Stimulated activated naive CD8-positive, alpha-beta T cell treated with anti-CD3 and anti-CD28 coated beads, Interleukin-15, Interleukin-2, amounts not matched to agents 100 ng/mL and 50 ng/mL, for 24 hours (primary cell): ENCODE measurements around the gene ALK.

Experiments
- H3K27ac Mint-ChIP-seq: one replicate; pipeline ENCODE4 v1.8.0; 2021; ENCODE audit warnings: mild to moderate bottlenecking, mixed read lengths
- H3K27me3 Mint-ChIP-seq: one replicate; pipeline ENCODE4 v1.8.0; 2021; ENCODE audit warnings: mixed read lengths
- H3K36me3 Mint-ChIP-seq: one replicate; pipeline ENCODE4 v1.8.0; 2021; ENCODE audit warnings: low read depth, mixed read lengths
- H3K4me1 Mint-ChIP-seq: one replicate; pipeline ENCODE4 v1.8.0; 2021; ENCODE audit warnings: low read depth, mixed read lengths
- H3K4me3 Mint-ChIP-seq: one replicate; pipeline ENCODE4 v1.8.0; 2021; ENCODE audit warnings: mild to moderate bottlenecking, mixed read lengths
- H3K9me3 Mint-ChIP-seq: one replicate; pipeline ENCODE4 v1.8.0; 2021; ENCODE audit warnings: mixed read lengths

The ALK gene

GRCh38 chr2:29691391-29691950 lies 229.9 kb downstream of the ALK start:
- no peak overlapping the region for H3K4me3 Mint-ChIP-seq
- no peak overlapping the region for H3K27ac Mint-ChIP-seq
- no peaks in the 10 kb centered on the region for H3K36me3 Mint-ChIP-seq
- H3K9me3 Mint-ChIP-seq = no peaks in the 10 kb centered on the region
- H3K27me3 Mint-ChIP-seq = peaks cover 2% of the 10 kb centered on the region
- H3K4me1 Mint-ChIP-seq = no peaks in the 10 kb centered on the region

- H3K9me3 Mint-ChIP-seq = no peaks in the 10 kb centered on the region
- no peaks in the 10 kb centered on the region for H3K36me3 Mint-ChIP-seq
- no peak overlapping the region for H3K4me3 Mint-ChIP-seq
- H3K27ac Mint-ChIP-seq = no peak overlapping the region
- peaks cover 7% of the 10 kb centered on the region for H3K27me3 Mint-ChIP-seq
- no peaks in the 10 kb centered on the region for H3K4me1 Mint-ChIP-seq
These were observed 231.7 kb downstream of the ALK start for GRCh38 chr2:29689666-29690065.

DNA sequence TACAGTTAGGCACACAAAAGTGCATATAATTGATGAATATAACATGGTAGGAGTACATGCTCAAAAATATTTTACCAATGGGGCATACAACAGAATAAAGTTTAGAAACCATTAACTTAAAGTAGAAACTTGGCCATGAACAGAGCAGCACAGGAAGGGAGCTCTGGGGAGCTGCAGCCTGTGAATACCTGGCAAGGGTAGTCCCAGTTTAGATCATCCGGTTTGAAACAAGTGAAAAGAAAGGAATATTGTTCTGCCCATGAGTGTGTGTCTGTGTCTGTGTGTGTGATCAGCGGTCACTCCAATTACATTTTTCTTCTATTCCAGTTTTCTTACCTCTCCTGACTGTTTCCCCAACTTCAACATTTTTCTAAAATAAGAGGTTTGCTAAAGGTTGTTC lies 233.0 kb downstream of the ALK start:
- no peak overlapping the region for H3K4me3 Mint-ChIP-seq
- H3K4me1 Mint-ChIP-seq = no peaks in the 10 kb centered on the region
- H3K27me3 Mint-ChIP-seq = peaks cover 7% of the 10 kb centered on the region
- H3K36me3 Mint-ChIP-seq = no peaks in the 10 kb centered on the region
- no peak overlapping the region for H3K27ac Mint-ChIP-seq
- H3K9me3 Mint-ChIP-seq = no peaks in the 10 kb centered on the region

- Mint-ChIP-seq H3K4me1 (no peaks in the 10 kb centered on the region), H3K27me3 (peaks cover 10% of the 10 kb centered on the region), H3K27ac (no peak overlapping the region), H3K9me3 (no peaks in the 10 kb centered on the region), H3K4me3 (no peak overlapping the region), H3K36me3 (no peaks in the 10 kb centered on the region)
These were observed 234.3 kb downstream of the ALK start for GRCh38 chr2:29687121-29687520.

- no peaks in the 10 kb centered on the region for H3K4me1 Mint-ChIP-seq
- H3K9me3 Mint-ChIP-seq = peaks cover 7% of the 10 kb centered on the region
- no peaks in the 10 kb centered on the region for H3K36me3 Mint-ChIP-seq
- no peak overlapping the region for H3K4me3 Mint-ChIP-seq
- H3K27me3 Mint-ChIP-seq = peaks cover 24% of the 10 kb centered on the region
- no peak overlapping the region for H3K27ac Mint-ChIP-seq
These were observed 244.4 kb downstream of the ALK start for GRCh38 chr2:29676886-29677453.

DNA sequence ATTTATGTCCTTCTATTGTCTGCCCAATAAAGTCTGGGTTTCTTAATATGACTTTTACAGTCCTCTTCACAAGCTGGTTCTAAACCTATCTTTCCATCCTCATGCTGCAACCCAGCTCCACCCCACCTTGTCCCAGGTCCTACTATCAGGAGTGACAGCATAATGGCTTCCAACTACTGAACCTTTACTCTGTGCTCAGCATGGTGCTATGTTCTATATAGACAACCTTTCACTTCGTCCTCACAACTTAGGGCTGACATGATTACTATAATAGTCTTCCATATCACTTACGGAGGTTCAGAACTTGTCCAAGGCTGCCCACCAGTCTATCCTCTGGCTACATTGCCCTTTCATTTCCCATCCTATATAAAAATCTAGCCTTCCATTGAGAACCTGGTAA lies 256.8 kb downstream of the ALK start:
- Mint-ChIP-seq H3K4me3 (no peak overlapping the region), H3K4me1 (no peaks in the 10 kb centered on the region), H3K9me3 (peaks cover 8% of the 10 kb centered on the region), H3K27me3 (peaks cover 6% of the 10 kb centered on the region), H3K27ac (no peak overlapping the region), H3K36me3 (no peaks in the 10 kb centered on the region)

DNA sequence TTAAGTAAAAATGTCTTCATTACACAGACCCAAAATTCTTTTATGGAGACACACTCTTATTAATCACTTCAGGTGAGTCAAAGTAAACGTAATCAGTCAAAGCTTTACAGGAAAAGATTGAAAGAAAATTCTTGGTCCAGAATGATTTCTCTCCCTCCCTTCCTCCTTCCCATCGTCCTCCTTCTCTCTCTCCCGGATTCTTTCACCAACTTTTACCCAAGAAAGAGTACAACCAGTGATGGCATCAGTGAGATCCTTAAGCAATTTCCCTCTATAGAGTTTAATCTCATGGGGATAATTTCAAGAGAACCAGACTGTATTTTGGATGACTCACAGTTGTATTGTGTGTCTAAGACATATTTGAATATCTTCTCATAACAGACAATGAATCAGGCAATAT lies 258.1 kb downstream of the ALK start:
- no peaks in the 10 kb centered on the region for H3K4me1 Mint-ChIP-seq
- H3K27me3 Mint-ChIP-seq = peaks cover 6% of the 10 kb centered on the region
- H3K9me3 Mint-ChIP-seq = no peaks in the 10 kb centered on the region
- no peaks in the 10 kb centered on the region for H3K36me3 Mint-ChIP-seq
- no peak overlapping the region for H3K27ac Mint-ChIP-seq
- H3K4me3 Mint-ChIP-seq = no peak overlapping the region

DNA sequence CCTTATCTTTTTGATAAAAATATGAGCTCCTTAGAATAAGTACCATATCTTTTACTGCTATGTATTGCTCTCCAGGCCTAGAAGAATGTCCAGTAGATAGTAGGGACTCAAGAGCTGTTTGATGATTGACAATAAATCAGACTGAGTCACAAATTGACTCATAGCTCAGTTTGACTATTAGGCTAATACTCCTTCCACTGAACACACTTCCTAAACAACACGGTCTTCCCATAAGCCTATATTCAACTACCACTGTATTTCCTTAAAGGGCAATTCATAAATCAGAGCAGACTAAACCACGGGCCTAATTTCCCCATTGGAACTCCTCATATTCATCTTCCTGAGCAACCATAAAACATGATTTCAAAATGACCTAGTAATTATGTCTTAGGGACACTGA lies 258.5 kb downstream of the ALK start:
- Mint-ChIP-seq H3K27ac (no peak overlapping the region), H3K4me3 (no peak overlapping the region), H3K36me3 (no peaks in the 10 kb centered on the region), H3K4me1 (no peaks in the 10 kb centered on the region), H3K9me3 (no peaks in the 10 kb centered on the region), H3K27me3 (peaks cover 6% of the 10 kb centered on the region)

- Mint-ChIP-seq H3K9me3 (no peaks in the 10 kb centered on the region), H3K36me3 (no peaks in the 10 kb centered on the region), H3K4me3 (no peak overlapping the region), H3K27me3 (peaks cover 10% of the 10 kb centered on the region), H3K4me1 (no peaks in the 10 kb centered on the region), H3K27ac (no peak overlapping the region)
These were observed 261.2 kb downstream of the ALK start for GRCh38 chr2:29660201-29660600.

DNA sequence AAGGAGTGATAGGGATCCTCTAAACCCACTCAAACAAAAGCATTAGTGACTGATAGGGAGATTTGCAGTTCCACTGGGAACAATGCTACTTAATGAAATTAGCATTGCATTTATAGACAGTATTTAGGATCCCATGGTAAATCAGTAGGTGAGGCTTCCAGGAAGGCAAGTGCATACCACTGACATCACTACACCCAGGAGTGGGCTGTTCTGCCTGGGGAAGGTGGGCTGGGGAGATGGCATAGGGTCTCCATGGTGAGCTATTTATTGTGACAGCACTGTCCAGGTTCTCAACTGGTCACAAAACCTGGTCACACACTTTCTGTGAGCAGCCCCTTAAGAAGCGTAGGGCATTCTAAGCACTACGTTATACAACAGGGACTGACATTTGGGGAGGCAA lies 262.2 kb downstream of the ALK start:
- no peaks in the 10 kb centered on the region for H3K9me3 Mint-ChIP-seq
- no peak overlapping the region for H3K4me3 Mint-ChIP-seq
- peaks cover 10% of the 10 kb centered on the region for H3K27me3 Mint-ChIP-seq
- no peak overlapping the region for H3K27ac Mint-ChIP-seq
- no peaks in the 10 kb centered on the region for H3K4me1 Mint-ChIP-seq
- H3K36me3 Mint-ChIP-seq = no peaks in the 10 kb centered on the region

DNA sequence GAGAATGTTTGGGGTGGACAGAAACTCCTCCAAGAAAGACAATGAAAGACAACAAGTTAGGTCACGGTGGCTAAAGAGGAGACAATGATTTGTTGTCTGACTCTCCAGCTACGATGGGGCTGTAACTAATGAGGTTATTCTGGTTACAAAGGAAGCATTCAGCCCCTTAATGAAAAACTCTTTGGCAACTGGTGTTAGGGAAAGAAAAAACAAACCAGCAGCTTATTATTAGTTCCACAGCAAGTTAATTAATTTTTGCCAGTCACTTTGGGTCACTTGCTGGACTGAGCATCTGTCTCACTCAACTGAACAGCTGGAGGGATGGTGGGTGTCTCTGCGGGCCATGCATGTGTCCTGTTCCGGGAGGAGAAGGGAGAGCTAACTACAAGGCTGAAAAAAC lies 263.7 kb downstream of the ALK start:
- no peak overlapping the region for H3K4me3 Mint-ChIP-seq
- H3K27ac Mint-ChIP-seq = no peak overlapping the region
- H3K9me3 Mint-ChIP-seq = no peaks in the 10 kb centered on the region

DNA sequence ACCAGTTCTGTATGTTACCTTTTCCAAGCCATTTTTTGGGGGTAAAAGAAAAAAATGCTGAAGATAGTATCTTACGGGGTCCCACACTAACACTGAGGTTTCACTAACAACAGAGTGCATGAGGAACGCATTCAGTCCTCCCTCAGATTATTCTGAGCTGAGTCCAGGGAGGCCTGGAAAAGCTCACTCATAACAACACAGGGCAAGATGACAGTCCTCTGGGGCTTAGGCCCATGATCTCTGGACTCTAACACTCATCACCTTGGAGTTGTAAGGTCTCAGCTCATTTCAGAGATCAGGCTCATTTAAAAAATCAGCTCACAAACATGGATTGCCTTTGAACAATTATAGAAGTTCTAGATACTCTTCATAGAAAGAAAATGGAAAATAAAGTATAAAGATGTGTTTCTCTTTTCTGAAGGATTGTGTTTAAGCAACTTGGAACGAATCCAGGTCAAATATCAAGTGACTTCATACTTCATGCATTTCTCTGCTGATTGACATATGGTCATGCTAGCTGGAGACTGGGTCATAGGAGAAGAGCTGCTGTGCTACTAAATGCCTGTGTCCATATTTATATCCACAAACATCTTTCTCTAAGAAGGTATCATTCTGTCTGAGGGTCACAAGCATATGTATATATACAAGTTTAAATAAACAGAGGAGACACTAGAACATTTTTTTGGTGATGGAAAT lies 265.8 kb downstream of the ALK start:
- H3K4me1 Mint-ChIP-seq = no peaks in the 10 kb centered on the region
- peaks cover 9% of the 10 kb centered on the region for H3K27me3 Mint-ChIP-seq
- H3K9me3 Mint-ChIP-seq = no peaks in the 10 kb centered on the region
- no peak overlapping the region for H3K27ac Mint-ChIP-seq
- no peaks in the 10 kb centered on the region for H3K36me3 Mint-ChIP-seq
- no peak overlapping the region for H3K4me3 Mint-ChIP-seq

More for the DNA sequence above, 263.7 kb downstream of the ALK start:
- Mint-ChIP-seq H3K27me3 (peaks cover 12% of the 10 kb centered on the region), H3K36me3 (no peaks in the 10 kb centered on the region), H3K4me1 (no peaks in the 10 kb centered on the region)

- H3K9me3 Mint-ChIP-seq = peaks cover 25% of the 10 kb centered on the region
- no peaks in the 10 kb centered on the region for H3K4me1 Mint-ChIP-seq
- no peaks in the 10 kb centered on the region for H3K36me3 Mint-ChIP-seq
- H3K27ac Mint-ChIP-seq = no peak overlapping the region
- peaks cover 9% of the 10 kb centered on the region for H3K27me3 Mint-ChIP-seq
- no peak overlapping the region for H3K4me3 Mint-ChIP-seq
These were observed 270.7 kb downstream of the ALK start for GRCh38 chr2:29650631-29651097.

- H3K9me3 Mint-ChIP-seq = peaks cover 25% of the 10 kb centered on the region
- no peak overlapping the region for H3K4me3 Mint-ChIP-seq
- no peak overlapping the region for H3K27ac Mint-ChIP-seq
- H3K36me3 Mint-ChIP-seq = no peaks in the 10 kb centered on the region
- peaks cover 3% of the 10 kb centered on the region for H3K27me3 Mint-ChIP-seq
- H3K4me1 Mint-ChIP-seq = no peaks in the 10 kb centered on the region
These were observed 276.4 kb downstream of the ALK start for GRCh38 chr2:29644949-29645348.

GRCh38 chr2:29643196-29643595 lies 278.2 kb downstream of the ALK start:
- Mint-ChIP-seq H3K4me3 (no peak overlapping the region), H3K27me3 (peaks cover 3% of the 10 kb centered on the region), H3K27ac (no peak overlapping the region), H3K4me1 (no peaks in the 10 kb centered on the region), H3K9me3 (peaks cover 10% of the 10 kb centered on the region), H3K36me3 (no peaks in the 10 kb centered on the region)

GRCh38 chr2:29640360-29640759 lies 281.0 kb downstream of the ALK start:
- Mint-ChIP-seq H3K27ac (no peak overlapping the region), H3K9me3 (no peaks in the 10 kb centered on the region), H3K36me3 (no peaks in the 10 kb centered on the region), H3K4me1 (no peaks in the 10 kb centered on the region), H3K27me3 (peaks cover under 1% of the 10 kb centered on the region), H3K4me3 (no peak overlapping the region)
